Hippocampal formation (tissue), 2 donors: ENCODE data around the gene CD80.

ENCODE experiments used
- DNase-seq, 2 donors: peaks; one replicate each; lab custom pipeline; 2025; lab: John Stamatoyannopoulos, UW

Gene CD80

GRCh38 chr3:119547227-119547626, 12.2 kb downstream of the CD80 start:
- DNase-seq, result no peak

- no peak for DNase-seq
Measured at GRCh38 chr3:119543147-119543546, 16.3 kb downstream of the CD80 start.

GRCh38 chr3:119542168-119542767, 17.1 kb downstream of the CD80 start:
- DNase-seq, result no peak

GRCh38 chr3:119541547-119541946, 17.9 kb downstream of the CD80 start:
- no peak for DNase-seq

GRCh38 chr3:119538772-119539171, 20.6 kb downstream of the CD80 start:
- no peak for DNase-seq

- no peak for DNase-seq
Measured at GRCh38 chr3:119536757-119537156, 22.7 kb downstream of the CD80 start.

GRCh38 chr3:119534296-119534695, 25.1 kb downstream of the CD80 start:
- DNase-seq, result no peak

- DNase-seq, result no peak
Measured at GRCh38 chr3:119531151-119531550, 28.3 kb downstream of the CD80 start.

GRCh38 chr3:119530456-119530855, 29.0 kb downstream of the CD80 start:
- DNase-seq, result no peak

GRCh38 chr3:119529883-119530282, 29.5 kb downstream of the CD80 start:
- no peak for DNase-seq

GRCh38 chr3:119527714-119528113, 31.7 kb downstream of the CD80 start:
- DNase-seq, result no peak

GRCh38 chr3:119524931-119525662, 34.3 kb downstream of the CD80 start:
- DNase-seq, result no peak

GRCh38 chr3:119518026-119518425, 41.4 kb downstream of the CD80 start:
- no peak for DNase-seq

GRCh38 chr3:119517112-119517511, 42.3 kb downstream of the CD80 start:
- no peak for DNase-seq

GRCh38 chr3:119514637-119515036, 44.8 kb downstream of the CD80 start:
- DNase-seq, result no peak

GRCh38 chr3:119510690-119511089, 48.7 kb downstream of the CD80 start:
- no peak for DNase-seq

- no peak for DNase-seq
Measured at GRCh38 chr3:119508172-119508845, 51.1 kb downstream of the CD80 start.

GRCh38 chr3:119507404-119507803, 52.0 kb downstream of the CD80 start:
- no peak for DNase-seq

- DNase-seq, result no peak
Measured at GRCh38 chr3:119506631-119507030, 52.8 kb downstream of the CD80 start.

- DNase-seq, result no peak
Measured at GRCh38 chr3:119500901-119501300, 58.5 kb downstream of the CD80 start.

GRCh38 chr3:119500265-119500664, 59.1 kb downstream of the CD80 start:
- no peak for DNase-seq

GRCh38 chr3:119498186-119499011, 61.0 kb downstream of the CD80 start, which contains the start of gene TIMMDC1:
TSS of gene TIMMDC1 (plus strand) at chr3:119498547. CDS start at chr3:119498734, 187 bp downstream.
- peak; percentile 97 to 98 for DNase-seq
